ENCODE results near the gene PTPRS. TPM values are rescaled to one million over a fixed set of nuclear protein-coding genes. Genes with fewer than 3 reads are reported as not detected.
"Not testable (repeated sequence)": the region's sequence is repeated elsewhere in the genome, so short reads cannot be mapped to it uniquely, and the experiment has no call there.

The PTPRS gene
- total and polyA plus RNA-seq, 10 donors, result 1.2 to 77.9 (median 44.9) TPM

- no peak overlapping the region for H3K27ac ChIP-seq
- H3K4me3 ChIP-seq, result no peak overlapping the region
- H3K9me3 ChIP-seq, result no peaks in the 10 kb centered on the region
- DNase-seq, result no peak
- H3K27me3 ChIP-seq (replicated peaks in 1 of 7), result peaks cover 0 to 70% (median 38%) of the 10 kb centered on the region in 7 donors
- no peaks in the 10 kb centered on the region for H3K36me3 ChIP-seq
- no peak for TF ChIP-seq POLR2AphosphoS5 (IDR thresholded peaks at IDR 0.05)
- no peak for TF ChIP-seq CTCF (IDR thresholded peaks at IDR 0.05 in 8 of 11, conservative IDR thresholded peaks at IDR 0.05 in 3 of 11)
- no peak for TF ChIP-seq POLR2A (IDR thresholded peaks at IDR 0.05)
- H3K4me1 ChIP-seq, result peaks cover 0 to 11% (median 0%) of the 10 kb centered on the region in 6 donors
- intact Hi-C loops (cut with DNase I; ENCODE audit: low total_unique reads), result no loop called here
- 86 to 96% (median 91%) methylated on average over 10 to 11 of the region's 11 CpGs for WGBS, 5 donors
Measured at GRCh38 chr19:5332501-5332900, 8.1 kb downstream of the PTPRS start.

- WGBS, 5 donors, result 91 to 93% (median 92%) methylated on average over 13 of the region's 13 CpGs
- peaks cover 0 to 63% (median 31%) of the 10 kb centered on the region in 7 donors for H3K27me3 ChIP-seq (replicated peaks in 1 of 7)
- no peaks in the 10 kb centered on the region for H3K36me3 ChIP-seq
- no peaks in the 10 kb centered on the region for H3K9me3 ChIP-seq
- intact Hi-C loops (cut with DNase I; ENCODE audit: low total_unique reads), result no loop called here
- no peak overlapping the region for H3K4me3 ChIP-seq
- peaks cover 0 to 11% (median 0%) of the 10 kb centered on the region in 6 donors for H3K4me1 ChIP-seq
- TF ChIP-seq CTCF (IDR thresholded peaks at IDR 0.05 in 8 of 11, conservative IDR thresholded peaks at IDR 0.05 in 3 of 11) (no peak), POLR2AphosphoS5 (IDR thresholded peaks at IDR 0.05) (no peak), POLR2A (IDR thresholded peaks at IDR 0.05) (no peak)
- DNase-seq, result no peak
- H3K27ac ChIP-seq, result no peak overlapping the region
Measured at GRCh38 chr19:5331790-5332189, 8.8 kb downstream of the PTPRS start.

- Histone ChIP-seq H3K4me3 (no peak overlapping the region), H3K4me1 (no peaks in the 10 kb centered on the region), H3K9me3 (peaks cover 0 to under 1% (median 0%) of the 10 kb centered on the region in 8 donors), H3K36me3 (no peaks in the 10 kb centered on the region), H3K27ac (no peak overlapping the region), H3K27me3 (replicated peaks in 1 of 7) (peaks cover 0 to 48% (median 18%) of the 10 kb centered on the region in 7 donors)
- no peak for TF ChIP-seq CTCF (IDR thresholded peaks at IDR 0.05 in 8 of 11, conservative IDR thresholded peaks at IDR 0.05 in 3 of 11)
- TF ChIP-seq POLR2A (IDR thresholded peaks at IDR 0.05), result no peak
- no peak for TF ChIP-seq POLR2AphosphoS5 (IDR thresholded peaks at IDR 0.05)
- WGBS, 5 donors, result 45 to 66% (median 55%) methylated on average over 10 of the region's 10 CpGs
- intact Hi-C loops (cut with DNase I; ENCODE audit: low total_unique reads), result no loop called here
- DNase-seq, result no peak
Measured at GRCh38 chr19:5330307-5330720, 10.3 kb downstream of the PTPRS start.

GRCh38 chr19:5329141-5329540 lies 11.5 kb downstream of the PTPRS start:
- intact Hi-C loops (cut with DNase I; ENCODE audit: low total_unique reads), result no loop called here
- no peaks in the 10 kb centered on the region for H3K4me1 ChIP-seq
- no peak for DNase-seq
- 80 to 86% (median 84%) methylated on average over 11 of the region's 11 CpGs for WGBS, 5 donors
- H3K27ac ChIP-seq, result no peak overlapping the region
- peaks cover 2 to 11% (median 9%) of the 10 kb centered on the region in 8 donors for H3K9me3 ChIP-seq
- H3K4me3 ChIP-seq, result no peak overlapping the region
- peaks cover 0 to 36% (median 6%) of the 10 kb centered on the region in 7 donors for H3K27me3 ChIP-seq (replicated peaks in 1 of 7)
- TF ChIP-seq POLR2A (IDR thresholded peaks at IDR 0.05), result no peak
- no peak for TF ChIP-seq POLR2AphosphoS5 (IDR thresholded peaks at IDR 0.05)
- no peak for TF ChIP-seq CTCF (IDR thresholded peaks at IDR 0.05 in 8 of 11, conservative IDR thresholded peaks at IDR 0.05 in 3 of 11)
- no peaks in the 10 kb centered on the region for H3K36me3 ChIP-seq

- H3K36me3 ChIP-seq; H3K4me3 ChIP-seq; intact Hi-C loops (cut with DNase I; ENCODE audit: low total_unique reads); H3K27ac ChIP-seq; H3K4me1 ChIP-seq; DNase-seq: not testable (repeated sequence)
- 89 to 95% (median 90%) methylated on average over 5 to 8 of the region's 8 CpGs for WGBS, 5 donors
- Histone ChIP-seq H3K27me3 (replicated peaks in 1 of 7) (peaks cover 0 to 32% (median 0%) of the 10 kb centered on the region in 7 donors), H3K9me3 (peaks cover 2 to 11% (median 9%) of the 10 kb centered on the region in 8 donors)
Measured at GRCh38 chr19:5328407-5328806, 12.2 kb downstream of the PTPRS start.
